WTC11 (cell line): ENCODE results near the gene PPP1R16B. TPM values are rescaled to one million over a fixed set of nuclear protein-coding genes. Genes with fewer than 3 reads are reported as not detected.

Source experiments
- ATAC-seq: fragments of 200-7000 bp; cut with Tn5 transposase; 2 replicates; pipeline ENCODE4 v1.10.0; 2021; ENCODE audit warnings: mild to moderate bottlenecking, moderate library complexity
- CTCF ChIA-PET: fragments of 300-600 bp; sonication (Branson Sonifier 250); formaldehyde crosslinking; loops from one replicate; lab custom pipeline; 2021; ENCODE audit warnings: antibody characterized with exemption; lab: Charles Lee
- POLR2A ChIA-PET: fragments of 350-600 bp; sonication (Branson Sonifier 250); formaldehyde crosslinking; loops from one replicate; lab custom pipeline; 2021; ENCODE audit warnings: antibody characterized with exemption; lab: Charles Lee
- DNase-seq: peaks from one replicate; pipeline ENCODE4 v3.0.0; 2021; ENCODE audit warnings: low spot score
- H3K27ac Mint-ChIP-seq: 2 replicates; pipeline ENCODE4 v1.8.0; 2021; ENCODE audit warnings: mixed read lengths
- H3K27me3 Mint-ChIP-seq: 2 replicates; pipeline ENCODE4 v1.8.0; 2021; ENCODE audit warnings: low read depth, mild to moderate bottlenecking, moderate library complexity, mixed read lengths
- H3K36me3 Mint-ChIP-seq: 2 replicates; pipeline ENCODE4 v1.8.0; 2021; ENCODE audit warnings: mixed read lengths
- H3K4me1 Mint-ChIP-seq: 2 replicates; pipeline ENCODE4 v1.8.0; 2022; ENCODE audit warnings: mixed read lengths
- H3K4me3 Mint-ChIP-seq: 2 replicates; pipeline ENCODE4 v1.8.0; 2021; ENCODE audit warnings: mild to moderate bottlenecking, moderate library complexity, mixed read lengths
- H3K9me3 Mint-ChIP-seq: 2 replicates; pipeline ENCODE4 v1.8.0; 2021; ENCODE audit warnings: mixed read lengths
- ATF1 ChIP-seq: sonication (generic); formaldehyde crosslinking; IDR thresholded peaks from 2 replicates; pipeline ENCODE4 v1.8.1; 2023; ENCODE audit warnings: mild to moderate bottlenecking, moderate library complexity, missing genetic modification reagents
- CDX4 ChIP-seq: fragments of 250-450 bp; sonication (Bioruptor Pico); IDR thresholded peaks from 2 replicates; pipeline ENCODE4 v1.9.0; 2021; ENCODE audit warnings: moderate library complexity, mild to moderate bottlenecking, inconsistent platforms, borderline replicate concordance
- CREB1 ChIP-seq: sonication (generic); formaldehyde crosslinking; IDR thresholded peaks from 2 replicates; pipeline ENCODE4 v1.8.0; 2023; ENCODE audit warnings: mild to moderate bottlenecking, missing genetic modification reagents
- ETV6 ChIP-seq: sonication (generic); formaldehyde crosslinking; IDR thresholded peaks from 2 replicates; pipeline ENCODE4 v1.8.1; 2022; ENCODE audit warnings: mild to moderate bottlenecking, missing genetic modification reagents
- IRF1 ChIP-seq: sonication (generic); formaldehyde crosslinking; IDR thresholded peaks from 2 replicates; pipeline ENCODE4 v1.8.0; 2023; ENCODE audit warnings: missing genetic modification reagents
- JAZF1 ChIP-seq: fragments of 250-450 bp; sonication (Bioruptor Pico); IDR thresholded peaks from 2 replicates; pipeline ENCODE4 v1.9.0; 2021; ENCODE audit warnings: moderate library complexity, mild to moderate bottlenecking, inconsistent platforms
- KAT7 ChIP-seq: sonication (generic); formaldehyde crosslinking; IDR thresholded peaks from 2 replicates; pipeline ENCODE4 v1.8.1; 2023; ENCODE audit warnings: missing genetic modification reagents, mild to moderate bottlenecking, borderline replicate concordance
- MAX ChIP-seq: sonication (generic); formaldehyde crosslinking; IDR thresholded peaks from 2 replicates; pipeline ENCODE4 v1.8.0; 2022; ENCODE audit warnings: mild to moderate bottlenecking, missing genetic modification reagents
- MLX ChIP-seq: sonication (generic); formaldehyde crosslinking; IDR thresholded peaks from 2 replicates; pipeline ENCODE4 v1.8.1; 2023; ENCODE audit warnings: mild to moderate bottlenecking, missing genetic modification reagents, moderate library complexity
- MYBL2 ChIP-seq: sonication (generic); formaldehyde crosslinking; IDR thresholded peaks from 2 replicates; pipeline ENCODE4 v1.8.1; 2023; ENCODE audit warnings: mild to moderate bottlenecking, moderate library complexity, missing genetic modification reagents
- NFE2L1 ChIP-seq: sonication (generic); formaldehyde crosslinking; IDR thresholded peaks from 2 replicates; pipeline ENCODE4 v1.8.1; 2023; ENCODE audit warnings: missing genetic modification reagents
- OVOL2 ChIP-seq: fragments of 250-450 bp; sonication (Bioruptor Pico); IDR thresholded peaks from 2 replicates; pipeline ENCODE4 v1.9.0; 2021; ENCODE audit warnings: mild to moderate bottlenecking, borderline replicate concordance
- PREB ChIP-seq: sonication (generic); formaldehyde crosslinking; IDR thresholded peaks from 2 replicates; pipeline ENCODE4 v1.8.1; 2022; ENCODE audit warnings: mild to moderate bottlenecking, missing genetic modification reagents, moderate library complexity, borderline replicate concordance
- USF2 ChIP-seq: sonication (generic); formaldehyde crosslinking; IDR thresholded peaks from 2 replicates; pipeline ENCODE4 v1.8.1; 2023; ENCODE audit warnings: mild to moderate bottlenecking, missing genetic modification reagents, moderate library complexity
- ZBTB21 ChIP-seq: sonication (generic); formaldehyde crosslinking; IDR thresholded peaks from 2 replicates; pipeline ENCODE4 v1.8.1; 2023; ENCODE audit warnings: mild to moderate bottlenecking, missing genetic modification reagents, borderline replicate concordance
- ZBTB43 ChIP-seq: sonication (generic); formaldehyde crosslinking; IDR thresholded peaks from 2 replicates; pipeline ENCODE4 v1.8.1; 2023; ENCODE audit warnings: mild to moderate bottlenecking, missing genetic modification reagents
- ZNF281 ChIP-seq: sonication (generic); formaldehyde crosslinking; IDR thresholded peaks from 2 replicates; pipeline ENCODE4 v1.8.0; 2023; ENCODE audit warnings: mild to moderate bottlenecking, missing genetic modification reagents
- ZNF317 ChIP-seq: sonication (generic); formaldehyde crosslinking; IDR thresholded peaks from 2 replicates; pipeline ENCODE4 v1.8.1; 2023; ENCODE audit warnings: low read depth, mild to moderate bottlenecking, moderate library complexity, missing genetic modification reagents, borderline replicate concordance
- ZNF416 ChIP-seq: fragments of 250-450 bp; sonication (Bioruptor Pico); IDR thresholded peaks from 2 replicates; pipeline ENCODE4 v1.9.0; 2021; ENCODE audit warnings: mild to moderate bottlenecking, inconsistent platforms
- ZNF671 ChIP-seq: fragments of 250-450 bp; sonication (Bioruptor Pico); IDR thresholded peaks from 2 replicates; pipeline ENCODE4 v1.8.0; 2021; ENCODE audit warnings: mild to moderate bottlenecking
- ZSCAN18 ChIP-seq: fragments of 250-450 bp; sonication (Bioruptor Pico); IDR thresholded peaks from 2 replicates; pipeline ENCODE4 v2.1.2; 2022; ENCODE audit warnings: mild to moderate bottlenecking, moderate library complexity
- total RNA-seq: library from RNA; stranded (reverse); gene quantifications from 3 replicates; pipeline ENCODE4 v1.2.3, GENCODE V29; 2021

Gene PPP1R16B
- total RNA-seq, 1 experiment from 2014 or later = 12.0 TPM

GRCh38 chr20:38900606-38901005, 95.1 kb downstream of the PPP1R16B start:
- no peaks in the 10 kb centered on the region for H3K4me1 Mint-ChIP-seq
- no peak for DNase-seq
- peaks cover 10% of the 10 kb centered on the region for H3K9me3 Mint-ChIP-seq
- TF ChIP-seq ZBTB21 = no peak
- TF ChIP-seq ETV6 (CRISPR knock-in tag) = no peak
- no peak for TF ChIP-seq ZSCAN18
- TF ChIP-seq OVOL2 (CRISPR knock-in tag) = no peak
- no peak for TF ChIP-seq KAT7 (CRISPR knock-in tag)
- TF ChIP-seq ZNF671 (CRISPR knock-in tag) = no peak
- no peak for TF ChIP-seq ZNF317 (CRISPR knock-in tag)
- TF ChIP-seq ZNF281 (CRISPR knock-in tag) = no peak
- TF ChIP-seq MLX (CRISPR knock-in tag) = no peak
- no peaks in the 10 kb centered on the region for H3K27me3 Mint-ChIP-seq
- no peak overlapping the region for H3K27ac Mint-ChIP-seq
- CTCF ChIA-PET = interaction anchor here (0.7 kb wide), 1 partner anchor 150 kb away, joined by 3 read pairs; no protein-coding TSS in a partner anchor
- POLR2A ChIA-PET = no interaction called here
- peaks cover 23% of the 10 kb centered on the region for H3K36me3 Mint-ChIP-seq
- no peak overlapping the region for H3K4me3 Mint-ChIP-seq
- no peak for ATAC-seq

- TF ChIP-seq CDX4 (CRISPR knock-in tag) (no peak), MYBL2 (CRISPR knock-in tag) (no peak), NFE2L1 (CRISPR knock-in tag) (no peak), CREB1 (CRISPR knock-in tag) (no peak), USF2 (CRISPR knock-in tag) (no peak), ATF1 (no peak), PREB (CRISPR knock-in tag) (no peak), ZBTB43 (CRISPR knock-in tag) (no peak), IRF1 (CRISPR knock-in tag) (no peak), MAX (CRISPR knock-in tag) (no peak), ZNF416 (no peak), JAZF1 (CRISPR knock-in tag) (no peak)
- no peaks in the 10 kb centered on the region for H3K4me1 Mint-ChIP-seq
- ATAC-seq (no peak), DNase-seq (no peak)
- peaks cover 13% of the 10 kb centered on the region for H3K9me3 Mint-ChIP-seq
- CTCF ChIA-PET = interaction anchor here (1.5 kb wide), 1 partner anchor 8 kb away, joined by 4 read pairs; no protein-coding TSS in a partner anchor
- H3K27me3 Mint-ChIP-seq = no peaks in the 10 kb centered on the region
- H3K36me3 Mint-ChIP-seq = peaks cover 30% of the 10 kb centered on the region
- no peak overlapping the region for H3K4me3 Mint-ChIP-seq
- POLR2A ChIA-PET = no interaction called here
- H3K27ac Mint-ChIP-seq = no peak overlapping the region
These were observed 97.1 kb downstream of the PPP1R16B start for GRCh38 chr20:38902601-38903000.
